ENCODE results near the gene WNT7B.
A peak's percentile ranks its signal among the peaks of the same experiment; 100 is the strongest.

Gene WNT7B

DNA sequence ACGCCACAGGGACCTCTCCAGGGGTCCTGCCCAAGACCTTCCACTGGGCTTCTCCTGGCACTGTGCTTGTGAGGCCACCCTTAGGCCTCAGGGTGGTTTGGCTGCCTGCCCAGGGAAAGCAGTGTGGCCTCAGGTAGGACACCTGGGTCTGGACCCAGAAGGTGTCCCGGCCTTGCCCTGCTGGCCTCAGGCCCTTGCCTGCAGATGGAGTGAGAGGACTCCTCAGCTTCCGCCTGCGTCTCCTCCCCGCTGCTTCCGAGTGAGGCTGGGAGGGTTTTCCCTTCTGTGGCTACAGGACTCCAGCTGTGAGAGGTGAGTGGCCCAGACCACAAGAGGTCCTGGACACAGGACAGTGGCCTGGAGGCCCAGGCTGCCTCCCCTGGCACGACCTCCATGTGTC is 60.4 kb downstream of the WNT7B start:
- TF ChIP-seq, protein P1, sequence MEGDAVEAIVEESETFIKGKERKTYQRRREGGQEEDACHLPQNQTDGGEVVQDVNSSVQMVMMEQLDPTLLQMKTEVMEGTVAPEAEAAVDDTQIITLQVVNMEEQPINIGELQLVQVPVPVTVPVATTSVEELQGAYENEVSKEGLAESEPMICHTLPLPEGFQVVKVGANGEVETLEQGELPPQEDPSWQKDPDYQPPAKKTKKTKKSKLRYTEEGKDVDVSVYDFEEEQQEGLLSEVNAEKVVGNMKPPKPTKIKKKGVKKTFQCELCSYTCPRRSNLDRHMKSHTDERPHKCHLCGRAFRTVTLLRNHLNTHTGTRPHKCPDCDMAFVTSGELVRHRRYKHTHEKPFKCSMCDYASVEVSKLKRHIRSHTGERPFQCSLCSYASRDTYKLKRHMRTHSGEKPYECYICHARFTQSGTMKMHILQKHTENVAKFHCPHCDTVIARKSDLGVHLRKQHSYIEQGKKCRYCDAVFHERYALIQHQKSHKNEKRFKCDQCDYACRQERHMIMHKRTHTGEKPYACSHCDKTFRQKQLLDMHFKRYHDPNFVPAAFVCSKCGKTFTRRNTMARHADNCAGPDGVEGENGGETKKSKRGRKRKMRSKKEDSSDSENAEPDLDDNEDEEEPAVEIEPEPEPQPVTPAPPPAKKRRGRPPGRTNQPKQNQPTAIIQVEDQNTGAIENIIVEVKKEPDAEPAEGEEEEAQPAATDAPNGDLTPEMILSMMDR (IDR thresholded peaks at IDR 0.05; ENCODE audit: insufficient read depth, low read depth, low read length, missing control alignments): no peak
- H3K4me3 ChIP-seq (ENCODE audit: low read length): no peak overlapping the region
- DNase-seq (ENCODE audit: low read depth): no peak

DNA sequence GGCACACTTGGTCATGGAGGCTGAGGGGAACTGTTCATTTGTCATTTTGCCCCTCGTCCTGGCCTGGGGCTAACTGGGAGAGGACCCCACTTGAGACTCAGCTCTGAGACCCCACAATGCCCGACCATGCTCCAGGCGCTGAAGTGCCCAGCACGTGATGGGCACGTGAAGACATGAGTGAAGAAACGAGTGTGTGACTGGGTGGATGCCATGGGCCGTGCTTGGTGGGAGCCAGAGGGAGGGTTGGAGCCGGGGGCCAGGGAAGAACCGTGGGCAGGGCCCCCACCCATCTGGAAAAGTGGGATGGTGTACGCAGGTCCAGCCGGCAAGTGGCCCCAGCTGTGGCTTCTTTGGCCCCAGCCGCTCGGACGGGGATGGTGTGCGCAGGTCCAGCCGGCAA is 61.1 kb downstream of the WNT7B start:
- TF ChIP-seq, protein P1 (IDR thresholded peaks at IDR 0.05; ENCODE audit: insufficient read depth, low read depth, low read length, missing control alignments): no peak
- no peak overlapping the region for H3K4me3 ChIP-seq (ENCODE audit: low read length)
- no peak for DNase-seq (ENCODE audit: low read depth)

DNA sequence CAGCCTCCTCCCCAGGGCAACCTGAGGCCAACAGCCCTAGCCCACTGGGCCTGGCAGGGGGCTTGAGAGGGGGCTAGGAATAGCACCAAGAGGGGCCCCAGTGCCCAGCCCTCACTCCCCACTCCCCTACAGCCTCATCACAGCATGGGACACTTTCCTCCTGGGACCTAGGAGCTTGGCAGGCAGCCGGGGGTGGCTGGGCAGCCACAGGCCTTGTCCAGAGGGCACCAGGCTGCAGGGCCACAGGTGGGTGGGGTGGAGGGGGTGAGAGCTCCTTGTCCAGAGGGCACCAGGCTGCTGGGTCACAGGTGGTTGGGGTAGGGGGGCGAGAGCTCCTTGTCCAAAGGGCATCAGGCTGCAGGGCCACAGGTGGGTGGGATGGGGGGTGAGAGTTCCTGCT is 61.8 kb downstream of the WNT7B start:
- DNase-seq (ENCODE audit: low read depth): no peak
- H3K4me3 ChIP-seq (ENCODE audit: low read length): no peak overlapping the region
- TF ChIP-seq, protein P1 (IDR thresholded peaks at IDR 0.05; ENCODE audit: insufficient read depth, low read depth, low read length, missing control alignments): no peak

DNA sequence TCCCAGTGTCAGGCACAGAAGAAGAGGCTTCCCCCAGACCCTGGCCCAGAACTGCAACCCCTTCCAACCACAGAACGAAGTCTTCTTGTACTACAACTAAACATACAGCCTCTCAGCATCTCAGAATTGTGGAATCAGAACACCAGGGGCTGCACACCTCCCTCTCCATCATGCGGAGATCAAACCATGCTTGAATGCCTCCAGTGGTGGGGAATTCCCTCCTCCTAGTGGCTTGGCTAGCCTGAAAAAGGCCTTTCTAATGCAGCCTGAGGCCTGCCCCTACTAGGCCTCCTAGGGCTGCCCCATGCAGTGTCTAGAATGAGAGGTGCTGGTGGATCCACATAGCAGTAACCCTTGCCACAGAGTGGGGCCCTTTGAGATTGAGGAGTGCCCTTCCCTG is 62.7 kb downstream of the WNT7B start:
- TF ChIP-seq, protein P1 (IDR thresholded peaks at IDR 0.05; ENCODE audit: insufficient read depth, low read depth, low read length, missing control alignments): no peak
- DNase-seq (ENCODE audit: low read depth): no peak
- no peak overlapping the region for H3K4me3 ChIP-seq (ENCODE audit: low read length)

DNA sequence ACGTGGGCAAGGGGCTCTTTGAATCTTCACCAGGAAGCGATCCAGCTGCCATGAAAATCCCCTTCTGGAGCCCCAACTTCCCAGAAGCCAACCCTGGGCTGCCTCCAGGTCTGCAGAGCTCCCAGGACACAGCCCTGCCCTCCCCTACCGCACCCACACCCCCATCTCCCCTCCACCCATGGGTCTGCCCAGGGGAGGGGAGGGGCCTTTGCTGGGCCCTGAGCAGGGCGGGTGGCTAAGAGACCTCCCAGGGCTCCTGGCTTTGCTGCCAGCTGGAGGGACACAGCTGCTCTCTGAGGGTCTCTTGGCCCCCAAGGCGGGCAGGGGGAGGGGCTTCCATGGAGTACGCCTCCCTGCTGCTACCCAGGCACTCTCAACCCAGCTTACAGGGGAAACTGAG is 64.1 kb downstream of the WNT7B start:
- H3K4me3 ChIP-seq (ENCODE audit: low read length): no peak overlapping the region
- no peak for DNase-seq (ENCODE audit: low read depth)
- TF ChIP-seq, protein P1 (IDR thresholded peaks at IDR 0.05; ENCODE audit: insufficient read depth, low read depth, low read length, missing control alignments): no peak

DNA sequence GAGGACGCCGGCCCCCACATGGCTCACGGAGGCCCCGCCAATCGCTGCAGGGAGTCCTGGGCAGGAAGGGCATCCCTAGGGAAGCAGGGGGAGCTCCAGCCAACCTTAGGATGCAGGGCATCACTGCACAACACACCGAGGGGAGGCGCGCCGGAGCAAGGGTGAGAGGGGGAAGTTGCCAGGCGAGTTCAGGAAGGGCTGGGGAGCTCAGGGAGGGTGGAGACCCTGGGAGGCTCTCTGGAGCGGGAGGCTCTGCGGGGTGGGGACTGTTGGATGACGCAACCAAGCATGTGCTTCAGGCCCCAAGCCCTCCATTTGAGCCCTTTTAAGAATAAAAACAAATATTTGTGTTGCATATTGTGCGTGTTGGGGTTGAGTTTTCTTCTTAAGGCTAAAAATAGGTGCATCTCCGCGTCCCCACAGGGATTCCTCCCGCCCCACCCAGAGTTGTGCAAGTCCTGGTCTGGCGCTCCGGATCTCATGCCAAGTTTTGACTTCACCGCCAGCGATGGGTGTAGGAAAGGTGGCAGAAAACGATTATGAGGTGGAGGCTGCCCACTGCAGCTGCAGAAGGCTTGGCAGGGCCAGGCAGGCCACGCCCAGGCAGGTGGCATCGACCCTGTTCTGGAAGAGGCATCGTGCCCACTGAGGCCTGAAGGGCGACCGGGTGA is 65.2 kb downstream of the WNT7B start:
- DNase-seq (ENCODE audit: low read depth): peak; percentile 88
- TF ChIP-seq, protein P1 (IDR thresholded peaks at IDR 0.05; ENCODE audit: insufficient read depth, low read depth, low read length, missing control alignments): peak; percentile 36
- H3K4me3 ChIP-seq (ENCODE audit: low read length): no peak overlapping the region

DNA sequence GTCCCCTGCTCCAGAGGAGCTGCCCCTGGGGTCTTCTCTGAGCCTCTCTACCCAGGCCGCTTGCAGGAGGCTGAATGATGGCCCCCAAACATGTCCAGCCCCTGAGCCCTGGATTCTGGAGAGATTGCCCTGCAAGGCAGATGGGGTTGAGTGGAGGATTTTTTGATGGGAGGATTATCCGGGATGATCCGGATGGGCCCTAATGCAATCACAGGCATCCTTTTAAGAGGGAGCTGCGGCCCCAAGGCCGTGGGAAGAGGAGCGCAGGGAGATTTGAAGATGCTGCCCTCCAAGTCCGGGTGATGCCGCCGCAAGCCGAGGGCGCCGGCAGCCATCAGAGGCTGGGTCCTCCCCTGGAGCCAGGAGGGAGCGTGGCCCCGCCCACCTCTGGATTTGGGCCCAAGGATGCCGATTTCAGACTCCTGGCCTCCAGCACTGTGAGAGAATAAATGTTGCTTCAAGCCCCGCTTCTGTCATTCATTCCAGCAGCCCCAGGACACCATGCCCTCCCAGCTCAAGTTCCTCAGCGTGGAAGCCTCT is 66.0 kb downstream of the WNT7B start:
- no peak for DNase-seq (ENCODE audit: low read depth)
- no peak overlapping the region for H3K4me3 ChIP-seq (ENCODE audit: low read length)
- TF ChIP-seq, protein P1 (IDR thresholded peaks at IDR 0.05; ENCODE audit: insufficient read depth, low read depth, low read length, missing control alignments): no peak

Measured in epithelial cell of esophagus (primary cell).